GM12874 (cell line): ENCODE measurements around the gene ATXN7L1.

ENCODE experiments used
- TF ChIP-seq, protein P1 (sequence below): IDR thresholded peaks from 2 replicates; pipeline ENCODE4 v1.5.1; 2011; ENCODE audit warnings: low read depth, mild to moderate bottlenecking, control low read depth, low read length, moderate library complexity; ENCODE audit not compliant: insufficient read depth

The ATXN7L1 gene

DNA sequence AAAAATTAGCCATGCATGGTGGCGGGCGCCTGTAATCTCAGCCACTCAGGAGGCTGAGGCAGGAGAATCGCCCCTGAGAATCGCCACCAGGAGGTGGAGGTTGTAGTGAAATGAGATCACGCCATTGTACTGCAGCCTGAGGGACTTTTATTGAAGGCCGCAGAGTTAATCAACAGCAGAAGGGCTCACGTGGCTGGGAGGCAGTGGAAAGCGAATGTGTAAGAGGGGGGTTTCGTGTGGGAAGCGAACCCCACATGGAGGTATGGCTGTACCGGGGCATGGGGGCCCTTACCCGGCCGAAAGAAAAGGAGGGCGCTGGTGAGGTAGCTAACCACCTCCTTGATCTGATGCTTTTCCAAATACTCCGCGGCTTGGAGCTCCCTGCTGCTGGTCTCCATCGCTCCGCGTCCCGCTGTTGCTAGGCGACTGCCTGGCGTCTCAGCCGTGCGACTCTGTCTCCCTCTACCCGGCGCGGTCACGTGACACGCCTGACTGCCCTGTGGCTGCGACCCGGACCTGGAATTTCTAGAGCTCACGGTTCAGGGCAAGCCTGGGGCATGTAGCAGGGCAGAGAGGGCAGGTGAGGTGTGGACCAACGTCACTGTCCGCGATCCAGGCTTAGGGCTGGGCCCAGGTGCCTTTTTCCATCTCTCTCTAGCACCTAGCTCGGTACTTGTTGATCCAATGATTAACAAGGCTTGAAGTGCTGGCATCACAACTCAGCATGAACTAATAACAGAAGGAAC is 295.2 kb downstream of the ATXN7L1 start, which contains the start of gene EFCAB10:
Gene EFCAB10, minus strand, starts transcription at position 428 of the 746 bp plus-strand sequence. Its CDS starts 30 bp downstream, at position 398.
- TF ChIP-seq, protein P1, sequence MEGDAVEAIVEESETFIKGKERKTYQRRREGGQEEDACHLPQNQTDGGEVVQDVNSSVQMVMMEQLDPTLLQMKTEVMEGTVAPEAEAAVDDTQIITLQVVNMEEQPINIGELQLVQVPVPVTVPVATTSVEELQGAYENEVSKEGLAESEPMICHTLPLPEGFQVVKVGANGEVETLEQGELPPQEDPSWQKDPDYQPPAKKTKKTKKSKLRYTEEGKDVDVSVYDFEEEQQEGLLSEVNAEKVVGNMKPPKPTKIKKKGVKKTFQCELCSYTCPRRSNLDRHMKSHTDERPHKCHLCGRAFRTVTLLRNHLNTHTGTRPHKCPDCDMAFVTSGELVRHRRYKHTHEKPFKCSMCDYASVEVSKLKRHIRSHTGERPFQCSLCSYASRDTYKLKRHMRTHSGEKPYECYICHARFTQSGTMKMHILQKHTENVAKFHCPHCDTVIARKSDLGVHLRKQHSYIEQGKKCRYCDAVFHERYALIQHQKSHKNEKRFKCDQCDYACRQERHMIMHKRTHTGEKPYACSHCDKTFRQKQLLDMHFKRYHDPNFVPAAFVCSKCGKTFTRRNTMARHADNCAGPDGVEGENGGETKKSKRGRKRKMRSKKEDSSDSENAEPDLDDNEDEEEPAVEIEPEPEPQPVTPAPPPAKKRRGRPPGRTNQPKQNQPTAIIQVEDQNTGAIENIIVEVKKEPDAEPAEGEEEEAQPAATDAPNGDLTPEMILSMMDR: no peak

DNA sequence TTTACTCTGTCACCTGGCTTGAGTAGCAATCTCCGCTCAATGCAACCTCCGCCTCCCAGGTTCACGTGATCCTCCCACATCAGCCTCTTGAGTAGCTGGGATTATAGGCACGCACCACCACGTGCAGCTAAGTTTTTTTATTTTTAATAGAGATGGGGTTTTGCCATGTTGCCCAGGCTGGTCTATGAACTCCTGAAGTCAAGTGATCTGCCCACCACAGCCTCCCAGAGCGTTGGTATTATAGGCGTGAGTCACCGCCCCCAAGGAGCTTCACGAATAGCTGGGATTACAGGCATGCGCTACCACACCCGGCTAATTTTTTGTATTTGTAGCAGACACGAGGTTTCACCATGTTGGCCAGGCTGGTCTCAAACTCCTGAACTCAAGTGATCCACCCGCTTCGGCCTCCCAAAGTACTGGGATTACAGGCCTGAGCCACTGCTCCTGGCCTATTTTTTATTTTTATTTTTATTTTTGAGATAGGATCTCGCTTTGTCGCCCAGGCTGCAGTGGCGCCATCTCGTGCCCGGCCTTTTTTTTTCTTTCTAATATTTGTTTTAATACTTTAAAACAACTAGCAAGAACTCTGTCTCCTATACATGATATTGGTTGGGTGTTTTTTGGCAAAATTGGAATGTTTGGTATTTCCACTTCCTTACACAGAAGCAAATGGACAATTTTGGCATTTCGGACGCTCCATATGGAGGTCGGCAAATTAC is 296.2 kb downstream of the ATXN7L1 start:
- TF ChIP-seq, protein P1: no peak

DNA sequence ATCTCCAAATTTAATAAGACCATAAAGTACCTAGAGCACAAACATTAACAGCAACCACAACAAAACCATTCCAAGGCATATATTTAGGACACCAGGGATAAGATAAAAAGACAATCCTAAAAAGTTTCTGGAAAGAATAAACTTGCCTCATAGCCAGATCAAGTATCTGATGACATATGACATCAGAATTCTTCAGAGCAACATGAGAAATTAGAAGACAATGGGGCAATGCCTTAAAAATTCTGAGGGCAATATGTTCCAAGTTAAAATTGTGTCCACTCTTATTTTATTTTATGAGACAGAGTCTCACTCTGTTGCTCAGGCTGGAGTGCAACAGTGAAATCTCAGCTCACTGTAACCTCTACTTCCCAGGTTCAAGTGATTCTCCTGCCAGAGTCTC is 297.9 kb downstream of the ATXN7L1 start:
- TF ChIP-seq, protein P1: no peak

DNA sequence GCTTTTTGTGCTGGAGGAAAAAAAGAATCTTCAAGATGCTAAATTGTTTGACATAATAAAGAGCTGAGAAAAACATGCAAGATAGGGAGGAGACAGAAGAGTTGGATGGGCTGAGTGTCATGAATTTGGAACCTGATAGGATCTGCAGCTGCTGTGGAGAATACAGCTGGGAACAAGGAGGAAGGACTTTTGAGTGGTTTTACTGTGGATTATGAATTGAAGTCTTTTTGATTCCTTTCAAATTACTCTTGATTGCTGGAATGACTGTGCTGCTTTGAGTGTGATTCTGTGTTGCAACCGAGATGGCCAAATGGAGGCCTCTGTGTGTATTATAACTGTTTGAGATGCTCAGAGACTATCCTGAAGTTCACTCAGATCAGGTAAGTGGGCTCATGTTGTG is 299.1 kb downstream of the ATXN7L1 start:
- TF ChIP-seq, protein P1: no peak

DNA sequence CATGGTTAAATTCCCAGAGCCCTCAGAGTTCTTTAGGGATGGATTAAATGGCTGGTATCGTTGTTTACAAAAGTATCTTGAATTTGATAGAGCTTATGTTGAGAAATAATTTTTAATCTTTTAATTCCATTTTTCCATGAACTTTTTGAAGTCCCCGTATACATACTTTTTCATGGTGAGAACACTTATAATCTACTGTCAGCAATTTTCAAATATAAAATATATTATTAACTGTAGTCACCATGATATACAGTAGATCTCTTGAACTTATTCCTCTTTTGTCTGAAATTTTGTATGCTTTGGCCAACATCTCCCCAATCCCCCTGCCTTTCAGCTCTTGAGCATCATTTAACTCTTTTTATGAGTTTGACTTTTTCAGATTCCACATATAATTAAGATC is 304.5 kb downstream of the ATXN7L1 start:
- TF ChIP-seq, protein P1: no peak

DNA sequence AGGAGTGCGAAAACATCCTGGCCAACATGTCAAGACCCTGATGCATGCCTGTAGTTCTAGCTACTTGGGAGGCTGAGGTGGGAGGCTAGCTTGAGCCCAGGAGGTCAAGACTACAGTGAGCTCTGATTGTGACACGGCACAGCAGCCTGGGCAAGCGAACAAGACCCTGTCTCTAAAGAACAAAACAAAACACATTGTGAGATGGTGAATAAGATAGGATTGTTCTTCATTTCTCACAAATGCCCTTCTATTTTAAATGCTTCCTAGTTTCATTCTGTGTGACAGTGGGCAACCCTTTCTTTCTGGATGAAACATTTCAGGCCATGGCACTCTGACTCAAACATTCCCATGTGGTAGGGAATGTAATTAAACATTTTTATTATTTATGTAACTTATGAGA is 308.6 kb downstream of the ATXN7L1 start:
- TF ChIP-seq, protein P1: no peak

DNA sequence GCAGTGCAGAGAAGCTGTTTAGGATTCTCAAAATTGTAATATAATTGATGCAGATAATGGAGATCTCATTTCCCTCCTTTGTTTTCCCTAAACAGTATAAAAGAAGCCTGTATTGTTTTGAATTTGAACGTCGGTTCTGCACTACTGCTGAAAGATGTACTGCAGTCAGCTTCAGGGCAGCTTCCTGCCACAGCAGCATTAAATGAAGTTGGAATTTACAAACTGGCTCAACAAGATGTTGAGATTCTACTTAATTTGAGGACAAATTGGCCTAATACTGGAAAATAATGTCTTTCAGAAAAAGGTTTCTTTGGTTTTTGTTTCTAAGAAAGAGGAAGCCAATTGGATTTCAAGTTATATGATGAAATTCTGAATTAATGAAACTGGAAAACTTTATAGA is 309.4 kb downstream of the ATXN7L1 start:
- TF ChIP-seq, protein P1: no peak
